HG03139 (cell line): ENCODE results near the gene RTKN.
"Not testable (repeated sequence)": the region's sequence is repeated elsewhere in the genome, so short reads cannot be mapped to it uniquely, and the experiment has no call there.

Experiments used
- ATAC-seq: cut with Tn5 transposase; IDR thresholded peaks from one replicate; pipeline ENCODE4 v1.9.1; 2021; ENCODE audit not compliant: unreplicated experiment

The RTKN gene

GRCh38 chr2:74461187-74462053 is 19.7 kb upstream of the RTKN start:
- no peak for ATAC-seq

GRCh38 chr2:74460187-74460586 is 18.4 kb upstream of the RTKN start:
- ATAC-seq = not testable (repeated sequence)

GRCh38 chr2:74459503-74460118 is 17.9 kb upstream of the RTKN start:
- not testable (repeated sequence) for ATAC-seq

GRCh38 chr2:74458938-74459363 is 17.2 kb upstream of the RTKN start:
- no peak for ATAC-seq

GRCh38 chr2:74458132-74458937 is 16.6 kb upstream of the RTKN start, which contains the start of gene WBP1:
Gene WBP1, plus strand, starts transcription at chr2:74458438. Its CDS starts 165 bp downstream, at chr2:74458603.
- peak; percentile 81 for ATAC-seq

- peak; percentile 25 for ATAC-seq
Measured at GRCh38 chr2:74457549-74458131, 15.9 kb upstream of the RTKN start.

- ATAC-seq = no peak
Measured at GRCh38 chr2:74457129-74457548, 15.4 kb upstream of the RTKN start.

GRCh38 chr2:74454654-74455511 is 13.1 kb upstream of the RTKN start, which contains the start of gene INO80B:
Gene INO80B, plus strand, starts transcription at chr2:74455087. Its CDS starts 30 bp downstream, at chr2:74455117.
- peak; percentile 35 for ATAC-seq

- no peak for ATAC-seq
Measured at GRCh38 chr2:74450570-74451190, 8.9 kb upstream of the RTKN start.

GRCh38 chr2:74448771-74449170 is 7.0 kb upstream of the RTKN start:
- ATAC-seq = no peak

- ATAC-seq = no peak
Measured at GRCh38 chr2:74447230-74447999, 5.7 kb upstream of the RTKN start.

- no peak for ATAC-seq
Measured at GRCh38 chr2:74444498-74445318, 3.0 kb upstream of the RTKN start.

GRCh38 chr2:74442483-74443297 is 953 bp upstream of the RTKN start:
- ATAC-seq = not testable (repeated sequence)

GRCh38 chr2:74441170-74441689 is 507 bp downstream of the RTKN start:
- ATAC-seq = peak; percentile 14

GRCh38 chr2:74440378-74441169 is 1.2 kb downstream of the RTKN start:
- ATAC-seq = peak; percentile 62

GRCh38 chr2:74439803-74440377 is 1.8 kb downstream of the RTKN start:
- no peak for ATAC-seq
